Activated T-cell treated with anti-CD3 and anti-CD28 coated beads, Interleukin-2, amount 50 U/mL, for 24 hours (primary cell): ENCODE results near the gene PCP4.
"Not testable (repeated sequence)": the region's sequence is repeated elsewhere in the genome, so short reads cannot be mapped to it uniquely, and the experiment has no call there.

Experiments used
- DNase-seq: peaks from one replicate; pipeline ENCODE4 v3.0.0-alpha.2; 2020
- H3K27ac Mint-ChIP-seq: 2 replicates; pipeline ENCODE4 v1.8.0; 2020; ENCODE audit warnings: mild to moderate bottlenecking, mixed read lengths
- H3K27me3 Mint-ChIP-seq: 2 replicates; pipeline ENCODE4 v1.8.0; 2020; ENCODE audit warnings: mixed read lengths
- H3K36me3 Mint-ChIP-seq: 2 replicates; pipeline ENCODE4 v1.8.0; 2020; ENCODE audit warnings: low read depth, mixed read lengths
- H3K4me1 Mint-ChIP-seq: 2 replicates; pipeline ENCODE4 v1.8.0; 2020; ENCODE audit warnings: low read depth, mixed read lengths
- H3K4me3 Mint-ChIP-seq: 2 replicates; pipeline ENCODE4 v1.8.0; 2020; ENCODE audit warnings: mild to moderate bottlenecking, moderate library complexity, mixed read lengths
- H3K9me3 Mint-ChIP-seq: 2 replicates; pipeline ENCODE4 v1.8.0; 2020; ENCODE audit warnings: mixed read lengths

Gene PCP4

GRCh38 chr21:39882839-39883195 is 15.6 kb downstream of the PCP4 start:
- H3K9me3 Mint-ChIP-seq: no peaks in the 10 kb centered on the region
- H3K36me3 Mint-ChIP-seq: no peaks in the 10 kb centered on the region
- no peak overlapping the region for H3K27ac Mint-ChIP-seq
- H3K4me3 Mint-ChIP-seq: no peak overlapping the region
- H3K27me3 Mint-ChIP-seq: no peaks in the 10 kb centered on the region
- no peak for DNase-seq
- no peaks in the 10 kb centered on the region for H3K4me1 Mint-ChIP-seq

DNA sequence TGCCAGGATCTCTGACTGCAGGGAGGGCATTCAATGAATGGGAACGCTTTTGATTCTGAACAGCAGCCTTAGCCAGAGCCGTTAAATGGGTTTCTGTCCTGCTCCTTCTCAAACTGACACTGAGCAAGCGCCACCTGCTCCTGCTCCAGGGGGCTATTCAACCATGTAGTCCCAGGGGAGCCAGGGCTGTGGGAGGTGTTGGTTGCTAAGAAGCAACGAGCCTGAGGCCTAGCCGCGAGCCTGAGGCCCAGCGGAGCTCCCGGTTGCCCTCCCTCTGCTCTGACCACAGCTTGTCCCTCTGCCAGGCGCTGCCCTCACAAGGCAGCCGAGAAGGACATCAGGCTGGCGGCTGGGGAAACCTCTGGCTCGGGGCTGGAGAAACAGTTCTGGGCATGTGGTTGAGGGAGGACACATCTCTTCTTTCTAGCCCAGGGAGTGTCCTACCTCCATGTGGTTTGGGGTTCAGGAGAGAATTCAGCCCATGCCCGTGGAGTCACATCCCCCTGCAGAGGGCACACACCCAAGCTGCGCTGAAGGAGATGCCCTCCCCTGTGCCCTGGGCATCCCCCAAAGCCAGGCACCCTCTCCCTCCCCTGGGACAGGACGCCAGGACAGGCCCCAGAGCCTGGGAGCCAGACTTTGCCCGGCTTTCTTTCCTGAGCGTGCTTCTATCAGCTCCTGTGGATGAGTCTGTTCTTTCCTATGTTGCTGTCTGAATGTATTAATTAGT is 18.0 kb downstream of the PCP4 start:
- Mint-ChIP-seq H3K4me3 (no peak overlapping the region), H3K9me3 (no peaks in the 10 kb centered on the region), H3K36me3 (no peaks in the 10 kb centered on the region), H3K27ac (no peak overlapping the region), H3K27me3 (no peaks in the 10 kb centered on the region), H3K4me1 (no peaks in the 10 kb centered on the region)
- no peak for DNase-seq

DNA sequence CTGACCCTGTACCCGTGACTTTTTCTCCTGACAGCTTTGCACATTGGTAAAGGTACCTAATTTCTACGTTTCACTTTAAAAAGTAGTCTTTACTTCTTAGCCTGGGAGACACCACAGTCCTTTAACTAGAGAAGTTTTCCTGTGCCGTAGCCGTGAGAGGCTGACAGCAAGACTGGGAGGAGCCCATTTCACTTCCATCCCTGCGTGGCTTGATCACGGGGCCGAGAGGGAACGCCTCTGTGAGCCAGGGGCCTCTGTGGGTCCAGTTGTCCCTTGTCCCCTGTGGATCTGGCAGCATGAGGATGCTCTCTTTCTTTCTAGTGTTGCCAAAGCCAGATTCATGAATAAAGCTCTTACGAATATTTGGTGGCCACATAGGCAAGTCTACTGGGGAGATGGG is 21.6 kb downstream of the PCP4 start:
- no peak for DNase-seq
- Mint-ChIP-seq H3K4me1 (no peaks in the 10 kb centered on the region), H3K36me3 (no peaks in the 10 kb centered on the region), H3K9me3 (no peaks in the 10 kb centered on the region), H3K4me3 (no peak overlapping the region), H3K27me3 (no peaks in the 10 kb centered on the region), H3K27ac (no peak overlapping the region)

- Mint-ChIP-seq H3K27me3 (no peaks in the 10 kb centered on the region), H3K4me1 (no peaks in the 10 kb centered on the region), H3K9me3 (no peaks in the 10 kb centered on the region), H3K36me3 (no peaks in the 10 kb centered on the region), H3K4me3 (no peak overlapping the region), H3K27ac (no peak overlapping the region)
- DNase-seq: no peak
Observed at GRCh38 chr21:39891111-39891510, 23.9 kb downstream of the PCP4 start.

GRCh38 chr21:39891863-39892262 is 24.6 kb downstream of the PCP4 start:
- H3K4me3 Mint-ChIP-seq, H3K27ac Mint-ChIP-seq: not testable (repeated sequence)

DNA sequence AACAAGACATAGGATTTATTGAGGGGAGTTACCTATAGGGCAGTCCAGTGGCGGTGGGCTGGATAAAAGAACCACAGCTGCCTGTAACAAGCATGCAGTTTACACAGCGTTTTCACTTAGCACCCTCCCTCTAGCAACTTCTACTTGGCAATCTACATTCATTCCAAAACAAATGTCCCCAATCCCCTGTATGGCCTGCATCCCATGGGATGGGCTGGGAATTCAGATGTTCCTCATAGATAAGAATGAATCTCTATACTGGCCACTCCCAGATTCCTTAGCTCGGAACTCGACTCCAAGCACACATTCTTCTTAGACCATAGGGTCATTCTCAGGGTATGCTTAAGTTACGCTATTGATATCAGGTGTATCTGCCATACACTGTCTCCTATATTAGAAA is 33.3 kb downstream of the PCP4 start:
- Mint-ChIP-seq H3K27ac (no peak overlapping the region), H3K4me1 (no peaks in the 10 kb centered on the region), H3K9me3 (no peaks in the 10 kb centered on the region), H3K27me3 (no peaks in the 10 kb centered on the region), H3K4me3 (no peak overlapping the region), H3K36me3 (no peaks in the 10 kb centered on the region)
- no peak for DNase-seq

More at GRCh38 chr21:39891863-39892262, 24.6 kb downstream of the PCP4 start:
- H3K27me3 Mint-ChIP-seq, H3K4me1 Mint-ChIP-seq, H3K9me3 Mint-ChIP-seq, DNase-seq, H3K36me3 Mint-ChIP-seq: not testable (repeated sequence)

DNA sequence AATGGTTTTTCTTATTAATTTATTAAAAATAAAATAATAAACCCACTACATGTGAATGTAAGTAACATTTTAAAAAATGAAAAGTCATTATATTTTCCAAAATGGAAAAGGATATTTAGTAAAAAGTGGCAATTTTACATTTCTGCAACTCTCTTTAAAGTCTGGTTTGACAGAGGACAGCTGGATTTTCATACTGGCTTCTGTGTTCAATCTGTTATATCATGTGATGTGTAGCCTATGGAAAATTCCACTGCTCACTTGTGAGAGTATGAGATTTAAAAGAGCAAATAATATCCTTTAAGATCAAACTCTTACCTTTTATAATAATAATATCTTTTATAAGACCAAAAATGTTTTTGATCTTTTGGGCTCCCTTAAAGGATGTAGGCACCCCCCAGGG is 33.7 kb downstream of the PCP4 start:
- H3K36me3 Mint-ChIP-seq: no peaks in the 10 kb centered on the region
- no peaks in the 10 kb centered on the region for H3K27me3 Mint-ChIP-seq
- no peaks in the 10 kb centered on the region for H3K9me3 Mint-ChIP-seq
- H3K27ac Mint-ChIP-seq: no peak overlapping the region
- H3K4me1 Mint-ChIP-seq: no peaks in the 10 kb centered on the region
- no peak overlapping the region for H3K4me3 Mint-ChIP-seq
- DNase-seq: no peak

- Mint-ChIP-seq H3K27ac (no peak overlapping the region), H3K9me3 (no peaks in the 10 kb centered on the region), H3K27me3 (no peaks in the 10 kb centered on the region), H3K36me3 (no peaks in the 10 kb centered on the region), H3K4me1 (no peaks in the 10 kb centered on the region), H3K4me3 (no peak overlapping the region)
- DNase-seq: no peak
Observed at GRCh38 chr21:39902986-39903385, 35.7 kb downstream of the PCP4 start.

DNA sequence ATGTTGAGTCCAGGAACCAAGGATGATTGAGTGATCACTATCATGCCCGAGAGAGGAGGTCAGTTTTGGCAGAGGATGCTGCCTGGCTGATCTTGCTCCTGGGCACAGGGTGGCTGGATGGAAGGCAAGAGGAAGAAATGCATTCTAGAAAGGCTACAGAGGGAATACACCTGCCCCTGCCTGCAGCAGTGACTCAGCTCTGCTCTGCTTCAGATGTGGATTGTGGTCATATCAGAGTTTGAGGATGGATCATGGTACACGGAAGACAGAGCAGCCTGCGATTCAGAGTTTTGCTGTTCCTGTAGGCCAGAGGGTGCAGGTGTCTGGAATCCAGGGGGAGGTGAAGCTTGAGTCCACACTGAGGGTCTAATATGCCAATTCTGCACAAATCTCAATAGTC is 37.2 kb downstream of the PCP4 start:
- no peak for DNase-seq
- H3K27me3 Mint-ChIP-seq: no peaks in the 10 kb centered on the region
- H3K36me3 Mint-ChIP-seq: no peaks in the 10 kb centered on the region
- H3K4me3 Mint-ChIP-seq: no peak overlapping the region
- H3K9me3 Mint-ChIP-seq: no peaks in the 10 kb centered on the region
- no peaks in the 10 kb centered on the region for H3K4me1 Mint-ChIP-seq
- no peak overlapping the region for H3K27ac Mint-ChIP-seq

DNA sequence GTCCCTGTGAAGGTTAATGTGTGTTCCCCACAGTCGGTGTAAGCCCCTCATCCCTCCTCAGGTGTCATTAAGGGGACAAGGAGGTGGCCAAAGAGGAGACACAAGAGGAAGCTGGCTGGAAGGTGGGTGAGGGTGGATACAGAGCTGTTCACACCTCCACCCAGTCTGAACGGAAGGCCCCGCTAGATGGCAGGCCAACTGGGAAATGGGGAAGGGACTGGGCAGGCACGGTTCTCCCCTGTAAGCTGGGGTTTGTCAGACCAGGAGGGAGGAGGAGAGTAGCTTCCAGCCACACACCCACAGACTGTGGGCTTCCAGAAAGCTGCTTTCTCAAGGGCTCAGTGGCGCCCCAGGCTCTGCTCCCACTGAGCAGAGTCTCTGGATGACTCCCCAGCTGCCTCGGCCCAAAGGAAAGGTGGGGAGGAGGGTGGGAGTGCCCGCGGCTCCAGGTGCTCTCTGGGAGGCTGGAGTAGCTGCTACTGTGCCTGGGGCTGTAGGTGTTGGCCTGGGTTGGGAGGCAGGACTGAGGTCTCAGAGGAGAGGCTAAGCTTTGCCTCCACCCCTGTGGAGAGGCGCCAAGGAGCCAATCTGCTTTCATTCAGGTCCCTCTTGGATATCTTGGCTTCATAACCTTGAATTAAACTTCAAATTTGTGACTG is 41.2 kb downstream of the PCP4 start:
- Mint-ChIP-seq H3K4me3 (no peak overlapping the region), H3K4me1 (no peaks in the 10 kb centered on the region), H3K36me3 (no peaks in the 10 kb centered on the region), H3K27ac (no peak overlapping the region), H3K27me3 (no peaks in the 10 kb centered on the region), H3K9me3 (peaks cover 3% of the 10 kb centered on the region)
- no peak for DNase-seq

- DNase-seq: no peak
- Mint-ChIP-seq H3K9me3 (peaks cover 3% of the 10 kb centered on the region), H3K36me3 (no peaks in the 10 kb centered on the region), H3K4me3 (no peak overlapping the region), H3K27me3 (no peaks in the 10 kb centered on the region), H3K4me1 (no peaks in the 10 kb centered on the region), H3K27ac (no peak overlapping the region)
Observed at GRCh38 chr21:39911286-39912199, 44.3 kb downstream of the PCP4 start.

DNA sequence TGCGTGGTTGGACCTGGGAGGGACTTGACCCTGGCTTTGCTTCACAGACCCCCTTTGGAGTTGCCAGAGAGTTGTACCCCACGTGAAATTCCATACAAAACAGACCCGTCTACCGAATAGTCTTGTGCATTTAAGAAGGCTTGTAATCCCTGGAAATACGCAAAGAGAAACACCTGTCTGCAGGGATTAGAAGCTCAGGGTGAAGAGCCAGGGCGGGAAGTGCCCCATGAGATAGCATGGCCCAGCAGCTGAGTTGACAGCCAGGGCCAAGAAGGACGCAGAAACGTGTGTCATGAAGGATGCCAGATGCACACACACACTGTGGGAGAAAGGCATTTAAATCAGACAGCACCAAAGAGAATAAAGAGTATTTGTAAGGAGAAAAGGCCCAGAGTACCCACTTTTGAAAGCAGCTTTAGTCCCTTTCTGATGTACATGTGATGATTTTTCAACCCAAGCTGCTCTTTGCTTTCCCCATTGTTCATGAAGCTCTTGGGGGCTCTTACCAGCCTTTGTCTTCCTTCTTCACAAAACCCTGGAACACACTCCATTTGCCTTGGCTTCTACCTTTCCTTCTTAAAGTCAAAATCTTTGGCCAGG is 46.6 kb downstream of the PCP4 start:
- no peaks in the 10 kb centered on the region for H3K27me3 Mint-ChIP-seq
- no peaks in the 10 kb centered on the region for H3K36me3 Mint-ChIP-seq
- no peak overlapping the region for H3K4me3 Mint-ChIP-seq
- no peaks in the 10 kb centered on the region for H3K4me1 Mint-ChIP-seq
- no peak for DNase-seq
- no peak overlapping the region for H3K27ac Mint-ChIP-seq
- H3K9me3 Mint-ChIP-seq: peaks cover 5% of the 10 kb centered on the region

- H3K4me1 Mint-ChIP-seq: no peaks in the 10 kb centered on the region
- no peaks in the 10 kb centered on the region for H3K36me3 Mint-ChIP-seq
- peaks cover 3% of the 10 kb centered on the region for H3K9me3 Mint-ChIP-seq
- no peak for DNase-seq
- H3K4me3 Mint-ChIP-seq: no peak overlapping the region
- H3K27me3 Mint-ChIP-seq: no peaks in the 10 kb centered on the region
- no peak overlapping the region for H3K27ac Mint-ChIP-seq
Observed at GRCh38 chr21:39915881-39916280, 48.6 kb downstream of the PCP4 start.

GRCh38 chr21:39918558-39918957 is 51.3 kb downstream of the PCP4 start:
- Mint-ChIP-seq H3K27ac (no peak overlapping the region), H3K4me1 (no peaks in the 10 kb centered on the region), H3K4me3 (no peak overlapping the region), H3K9me3 (peaks cover 7% of the 10 kb centered on the region), H3K36me3 (no peaks in the 10 kb centered on the region), H3K27me3 (no peaks in the 10 kb centered on the region)
- DNase-seq: no peak
